ENCODE results near the gene MAP6.

MAP6 gene

DNA sequence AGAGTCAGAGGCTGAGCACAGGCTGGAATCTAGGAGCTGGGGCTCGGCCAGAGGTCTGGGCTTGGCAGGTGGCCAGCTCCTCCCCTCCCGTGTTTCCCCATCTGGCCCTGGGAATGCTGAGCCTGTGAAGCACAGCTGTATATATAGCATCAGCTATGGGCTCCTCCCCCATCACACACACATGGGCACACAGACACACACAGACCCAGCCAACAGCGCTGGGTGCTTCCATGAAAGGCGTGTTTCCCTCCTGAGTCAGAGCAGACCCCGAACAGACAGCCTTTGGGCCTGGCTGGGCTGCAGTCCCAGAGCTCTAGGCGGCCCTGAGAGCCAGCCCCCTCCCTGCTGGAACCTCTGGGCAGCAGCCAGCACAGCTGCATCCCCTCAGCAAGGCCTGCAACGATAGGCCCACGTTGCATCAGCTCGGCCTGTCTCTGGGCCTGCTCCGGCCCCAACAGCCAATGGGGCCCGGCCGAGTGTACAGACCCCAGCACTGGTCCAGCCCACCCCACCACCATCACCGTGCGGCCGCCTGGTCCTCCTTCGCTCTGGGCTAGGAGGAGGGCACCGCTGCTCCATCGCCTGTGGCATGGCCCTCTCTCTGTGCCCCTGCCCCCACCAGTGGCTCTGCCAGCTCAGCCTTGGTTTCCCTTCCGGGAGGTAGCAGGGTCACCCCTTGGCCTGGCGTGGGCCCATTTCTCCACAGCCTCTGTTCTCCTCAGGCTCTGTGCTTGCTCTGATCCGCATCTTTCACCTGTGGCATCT, 114.4 kb downstream of the MAP6 start:
- no peak overlapping the region for H3K4me3 ChIP-seq (ENCODE audit: severe bottlenecking)
- H3K36me3 ChIP-seq (ENCODE audit: low read depth): no peaks in the 10 kb centered on the region
- H3K4me1 ChIP-seq (ENCODE audit: insufficient read depth, poor library complexity, severe bottlenecking): peaks cover 21% of the 10 kb centered on the region
- DNase-seq (ENCODE audit: low spot score) (no peak), ATAC-seq (ENCODE audit: low read depth) (peak; percentile 72)
- no peaks in the 10 kb centered on the region for H3K27me3 ChIP-seq (ENCODE audit: insufficient read depth, poor library complexity, severe bottlenecking)
- no peaks in the 10 kb centered on the region for H3K9me3 ChIP-seq (ENCODE audit: severe bottlenecking)
- TF ChIP-seq, protein P1, sequence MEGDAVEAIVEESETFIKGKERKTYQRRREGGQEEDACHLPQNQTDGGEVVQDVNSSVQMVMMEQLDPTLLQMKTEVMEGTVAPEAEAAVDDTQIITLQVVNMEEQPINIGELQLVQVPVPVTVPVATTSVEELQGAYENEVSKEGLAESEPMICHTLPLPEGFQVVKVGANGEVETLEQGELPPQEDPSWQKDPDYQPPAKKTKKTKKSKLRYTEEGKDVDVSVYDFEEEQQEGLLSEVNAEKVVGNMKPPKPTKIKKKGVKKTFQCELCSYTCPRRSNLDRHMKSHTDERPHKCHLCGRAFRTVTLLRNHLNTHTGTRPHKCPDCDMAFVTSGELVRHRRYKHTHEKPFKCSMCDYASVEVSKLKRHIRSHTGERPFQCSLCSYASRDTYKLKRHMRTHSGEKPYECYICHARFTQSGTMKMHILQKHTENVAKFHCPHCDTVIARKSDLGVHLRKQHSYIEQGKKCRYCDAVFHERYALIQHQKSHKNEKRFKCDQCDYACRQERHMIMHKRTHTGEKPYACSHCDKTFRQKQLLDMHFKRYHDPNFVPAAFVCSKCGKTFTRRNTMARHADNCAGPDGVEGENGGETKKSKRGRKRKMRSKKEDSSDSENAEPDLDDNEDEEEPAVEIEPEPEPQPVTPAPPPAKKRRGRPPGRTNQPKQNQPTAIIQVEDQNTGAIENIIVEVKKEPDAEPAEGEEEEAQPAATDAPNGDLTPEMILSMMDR (IDR thresholded peaks at IDR 0.05; ENCODE audit: poor library complexity, severe bottlenecking): no peak
- peak overlapping the region; percentile 21 for H3K27ac ChIP-seq (ENCODE audit: poor library complexity, severe bottlenecking)

DNA sequence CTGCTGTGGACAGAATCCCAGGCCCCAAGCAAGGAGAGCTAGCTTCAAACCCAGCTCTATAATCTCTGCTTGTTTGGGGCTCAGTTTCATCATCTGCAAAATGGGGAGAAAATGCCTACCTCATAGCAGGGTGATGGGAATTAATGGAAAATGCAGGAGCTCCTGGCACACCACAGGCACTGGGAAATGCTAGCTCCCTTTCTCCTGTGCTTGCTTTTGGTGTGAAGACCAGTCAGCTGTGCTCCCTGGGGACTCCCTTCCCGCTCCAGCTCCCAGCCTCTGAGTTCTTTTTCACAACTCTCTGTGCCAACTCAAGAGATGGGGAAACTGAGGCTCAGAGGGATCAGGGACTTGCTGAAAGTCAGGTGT, 115.0 kb downstream of the MAP6 start:
- Histone ChIP-seq H3K27me3 (ENCODE audit: insufficient read depth, poor library complexity, severe bottlenecking) (no peaks in the 10 kb centered on the region), H3K36me3 (ENCODE audit: low read depth) (no peaks in the 10 kb centered on the region), H3K4me3 (ENCODE audit: severe bottlenecking) (no peak overlapping the region), H3K9me3 (ENCODE audit: severe bottlenecking) (no peaks in the 10 kb centered on the region), H3K4me1 (ENCODE audit: insufficient read depth, poor library complexity, severe bottlenecking) (peaks cover 21% of the 10 kb centered on the region), H3K27ac (ENCODE audit: poor library complexity, severe bottlenecking) (no peak overlapping the region)
- no peak for ATAC-seq (ENCODE audit: low read depth)
- TF ChIP-seq, protein P1 (IDR thresholded peaks at IDR 0.05; ENCODE audit: poor library complexity, severe bottlenecking): no peak
- DNase-seq (ENCODE audit: low spot score): no peak

DNA sequence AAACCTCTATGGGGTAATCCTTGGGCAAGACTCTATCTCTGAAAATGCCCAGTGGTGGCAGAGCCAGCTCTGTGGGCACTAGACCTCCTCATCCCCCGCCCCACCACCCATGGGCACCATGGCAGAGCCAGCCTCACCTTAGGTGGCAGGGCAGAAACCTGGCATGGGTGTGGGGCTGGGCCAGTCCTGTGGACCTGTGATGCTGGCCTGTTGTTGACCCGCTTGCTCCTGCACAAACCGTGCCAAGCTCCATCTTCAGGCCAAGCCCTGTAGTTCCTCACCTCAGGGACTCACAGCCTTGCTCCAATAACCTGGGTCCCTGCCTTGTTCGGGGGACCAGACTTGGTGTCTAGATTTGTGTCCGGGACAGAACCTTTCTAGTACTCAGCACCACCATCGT, 115.7 kb downstream of the MAP6 start:
- TF ChIP-seq, protein P1 (IDR thresholded peaks at IDR 0.05; ENCODE audit: poor library complexity, severe bottlenecking): no peak
- no peak for ATAC-seq (ENCODE audit: low read depth)
- no peak overlapping the region for H3K27ac ChIP-seq (ENCODE audit: poor library complexity, severe bottlenecking)
- no peak for DNase-seq (ENCODE audit: low spot score)
- no peaks in the 10 kb centered on the region for H3K9me3 ChIP-seq (ENCODE audit: severe bottlenecking)
- no peaks in the 10 kb centered on the region for H3K36me3 ChIP-seq (ENCODE audit: low read depth)
- no peaks in the 10 kb centered on the region for H3K27me3 ChIP-seq (ENCODE audit: insufficient read depth, poor library complexity, severe bottlenecking)
- H3K4me1 ChIP-seq (ENCODE audit: insufficient read depth, poor library complexity, severe bottlenecking): peaks cover 17% of the 10 kb centered on the region
- H3K4me3 ChIP-seq (ENCODE audit: severe bottlenecking): no peak overlapping the region

DNA sequence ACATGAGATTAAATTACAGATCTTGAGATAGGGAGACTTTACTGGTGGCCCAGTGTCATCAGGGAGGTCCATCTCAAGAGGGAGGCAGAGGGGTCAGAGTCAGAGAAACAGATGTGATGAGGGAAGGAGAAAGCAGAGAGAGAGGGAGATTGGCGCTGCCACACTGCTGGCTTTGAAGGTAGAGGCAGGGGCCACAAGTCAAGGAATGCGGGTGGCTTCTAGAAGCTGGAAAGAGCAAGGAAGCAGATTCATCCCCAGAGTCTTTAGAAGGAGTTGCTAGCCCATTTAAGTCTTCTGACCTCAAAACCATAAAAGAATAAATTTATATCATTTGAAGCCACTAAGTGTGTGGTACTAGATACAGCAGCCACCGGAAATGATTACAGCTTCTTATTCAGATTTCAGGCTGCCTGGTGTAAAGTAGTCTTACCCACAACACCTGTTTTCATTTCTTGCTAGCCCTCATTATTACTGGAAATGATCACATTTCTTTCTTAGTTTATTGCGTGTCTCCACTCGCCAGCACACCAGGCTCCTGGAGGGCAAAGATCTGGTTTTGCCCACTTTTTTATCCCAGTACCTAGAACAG, 119.4 kb downstream of the MAP6 start:
- H3K27me3 ChIP-seq (ENCODE audit: insufficient read depth, poor library complexity, severe bottlenecking): no peaks in the 10 kb centered on the region
- TF ChIP-seq, protein P1 (IDR thresholded peaks at IDR 0.05; ENCODE audit: poor library complexity, severe bottlenecking): no peak
- DNase-seq (ENCODE audit: low spot score) (no peak), ATAC-seq (ENCODE audit: low read depth) (no peak)
- H3K27ac ChIP-seq (ENCODE audit: poor library complexity, severe bottlenecking): no peak overlapping the region
- peaks cover 6% of the 10 kb centered on the region for H3K4me1 ChIP-seq (ENCODE audit: insufficient read depth, poor library complexity, severe bottlenecking)
- H3K36me3 ChIP-seq (ENCODE audit: low read depth): no peaks in the 10 kb centered on the region
- no peaks in the 10 kb centered on the region for H3K9me3 ChIP-seq (ENCODE audit: severe bottlenecking)
- no peak overlapping the region for H3K4me3 ChIP-seq (ENCODE audit: severe bottlenecking)
